ENCODE results near the gene ZNF138. TPM values are rescaled to one million over a fixed set of nuclear protein-coding genes. Genes with fewer than 3 reads are reported as not detected.
A peak's percentile ranks its signal among the peaks of the same experiment; 100 is the strongest.

Gene ZNF138
- total and polyA plus RNA-seq, 2 of the 8 experiments (the other 6 are each of a cell fraction or from before 2014, with no cell fraction given) = 7.5 to 22.6 TPM

DNA sequence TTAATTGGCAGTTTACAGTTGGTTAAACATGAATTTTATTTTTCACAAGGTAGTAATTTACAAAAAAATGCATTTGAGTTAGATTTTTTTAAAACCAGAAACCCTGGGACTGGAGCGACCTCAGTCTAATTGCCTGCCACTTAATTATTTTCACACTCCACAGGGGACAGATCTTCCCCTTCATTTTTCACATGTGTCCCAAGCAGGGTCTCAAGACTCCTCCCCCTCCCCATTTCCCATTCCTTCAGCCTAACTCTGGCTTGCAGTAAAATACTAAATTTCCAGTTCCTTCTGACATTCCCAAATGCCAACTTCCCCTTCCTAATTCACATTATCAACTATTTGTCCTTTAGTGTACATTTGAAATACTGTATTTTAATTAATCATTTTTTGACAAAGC lies 948 bp downstream of the ZNF138 start:
- H4K8ac ChIP-seq (ENCODE audit: extremely low read depth, insufficient read depth, low read length) = no peak overlapping the region
- no peak overlapping the region for H3K4ac ChIP-seq (replicated peaks; ENCODE audit: insufficient read length, low read depth, low read length)
- ChIA-PET POLR2A (ENCODE audit: partially characterized antibody) (interaction anchor here (0.6 to 2.0 kb wide), 3 partner anchors 28 to 129 kb away, joined by 3 to 12 read pairs (median 3); partner anchors contain the start of gene ZNF107), CTCF (ENCODE audit: partially characterized antibody) (no interaction called here)
- no peaks in the 10 kb centered on the region for H3K9me3 ChIP-seq (ENCODE audit: insufficient read depth in 2 of 2, low read depth in 1 of 2, low read length in 1 of 2)
- no peak for DNase-seq (ENCODE audit: low read depth in 1 of 2, low spot score in 2 of 2)
- H3K18ac ChIP-seq (ENCODE audit: extremely low read depth, low read length) = no peak overlapping the region
- H2BK15ac ChIP-seq (ENCODE audit: low read length) = no peak overlapping the region
- no peak overlapping the region for H2BK12ac ChIP-seq (ENCODE audit: low read depth, low read length)
- no peak overlapping the region for H2AFZ ChIP-seq (ENCODE audit: low read length)
- H3K56ac ChIP-seq (replicated peaks; ENCODE audit: insufficient read length, low read depth, low read length) = no peak overlapping the region
- WGBS, 2 experiments (ENCODE audit: extremely low coverage in 1 of 2, insufficient coverage in 1 of 2, insufficient read length in 1 of 2, insufficient replicate concordance in 2 of 2, low coverage in 1 of 2, low lambda C conversion rate in 2 of 2, missing lambda C conversion rate in 1 of 2) = 14% methylated on average over 1 of the region's 1 CpG; no CpG with 5 or more reads in 1 of the 2 experiments
- peaks cover 3% of the 10 kb centered on the region for H3K79me1 ChIP-seq (ENCODE audit: low read depth, low read length)
- H2AK5ac ChIP-seq (ENCODE audit: low read depth, low read length) = no peak overlapping the region
- H3K4me3 ChIP-seq (ENCODE audit: extremely low read depth in 1 of 4, insufficient read depth in 2 of 4, low read depth in 3 of 4, low read length in 4 of 4) = peak overlapping the region; percentile 58 to 96 (median 92)
- no peaks in the 10 kb centered on the region for H4K20me1 ChIP-seq (replicated peaks in 1 of 2; ENCODE audit: control insufficient read depth in 1 of 2, insufficient read depth in 2 of 2, low read length in 2 of 2)
- no peaks in the 10 kb centered on the region; the same call in 1 of the 2 replicates for H3K23me2 ChIP-seq (ENCODE audit: low read depth, low read length)
- H4K5ac ChIP-seq (ENCODE audit: insufficient read length, low read depth, low read length) = no peak overlapping the region
- H3K9ac ChIP-seq (replicated peaks in 1 of 4; ENCODE audit: extremely low read depth in 1 of 4, low read depth in 3 of 4, low read length in 3 of 4) = peak overlapping the region in 3 of 4 experiments; percentile 95; a peak in 5 of 7 replicates
- no peak overlapping the region for H4K91ac ChIP-seq (replicated peaks; ENCODE audit: insufficient read length, low read length)
- no peaks in the 10 kb centered on the region; a peak in 1 of 7 replicates for H3K4me1 ChIP-seq (replicated peaks in 1 of 4; ENCODE audit: control insufficient read depth in 3 of 4, insufficient read depth in 4 of 4, low read length in 3 of 4)
- peak overlapping the region; percentile 61 to 65 for H3K4me2 ChIP-seq (ENCODE audit: insufficient read depth in 1 of 2, low read depth in 2 of 2, low read length in 2 of 2)
- H2BK5ac ChIP-seq (ENCODE audit: low read depth, low read length) = no peak overlapping the region
- H3K36me3 ChIP-seq (ENCODE audit: control insufficient read depth in 2 of 4, insufficient read depth in 4 of 4, low read length in 3 of 4) = peaks cover 2 to 11% (median 6%) of the 10 kb centered on the region in 4 experiments; a peak in 4 of 8 replicates
- H3K27ac ChIP-seq (ENCODE audit: low read depth, low read length) = peak overlapping the region; percentile 92; the same call in 1 of the 2 replicates
- no peak overlapping the region for H3K23ac ChIP-seq (ENCODE audit: insufficient read length)
- no peak overlapping the region for H2BK20ac ChIP-seq (ENCODE audit: low read length)
- no peaks in the 10 kb centered on the region for H3K27me3 ChIP-seq (replicated peaks in 1 of 4; ENCODE audit: control insufficient read depth in 3 of 4, extremely low read depth in 1 of 4, insufficient read depth in 3 of 4, low read length in 3 of 4)
- no peak for FAIRE-seq
- H3K14ac ChIP-seq (ENCODE audit: insufficient read length) = no peak overlapping the region
- H2BK120ac ChIP-seq (replicated peaks; ENCODE audit: low read depth, low read length) = no peak overlapping the region
- H3K79me2 ChIP-seq (ENCODE audit: control insufficient read depth in 1 of 2, insufficient read depth in 2 of 2, low read length in 2 of 2) = peaks cover 0 to 45% of the 10 kb centered on the region in 2 experiments; a peak in 3 of 4 replicates
- TF ChIP-seq RBBP5 (IDR thresholded peaks at IDR 0.05; ENCODE audit: borderline replicate concordance, low read depth, low read length) = no peak
- TF ChIP-seq POLR2A (IDR thresholded peaks at IDR 0.05; ENCODE audit: control extremely low read depth in 1 of 2, low read depth in 2 of 2, low read length in 2 of 2) = no peak
- no peak for TF ChIP-seq TAF1 (IDR thresholded peaks at IDR 0.05; ENCODE audit: low read depth, low read length)
